ENCODE data around the gene MRPL49.
A peak's percentile ranks its signal among the peaks of the same experiment; 100 is the strongest.

MRPL49 gene

GRCh38 chr11:65087216-65087615 is 34.9 kb upstream of the MRPL49 start:
- Histone ChIP-seq H2BK15ac (replicated peaks; ENCODE audit: low read depth) (no peak overlapping the region), H4K5ac (ENCODE audit: low read length) (no peak overlapping the region), H3K9ac (ENCODE audit: low read length) (no peak overlapping the region), H3K36me3 (ENCODE audit: control insufficient read depth, insufficient read depth, low read length) (no peaks in the 10 kb centered on the region), H3K79me2 (ENCODE audit: control insufficient read depth, insufficient read depth, low read length) (peaks cover 14% of the 10 kb centered on the region), H2BK120ac (ENCODE audit: low read depth, low read length) (no peak overlapping the region), H2AK5ac (ENCODE audit: low read length) (no peak overlapping the region), H3K56ac (ENCODE audit: low read length) (no peak overlapping the region), H3K18ac (ENCODE audit: low read length) (no peak overlapping the region), H3K23ac (ENCODE audit: low read length) (no peak overlapping the region), H3K4me2 (ENCODE audit: low read length) (no peak overlapping the region), H3K79me1 (ENCODE audit: low read length) (peaks cover 16% of the 10 kb centered on the region), H3K27ac (ENCODE audit: low read depth, low read length) (no peak overlapping the region), H2BK5ac (ENCODE audit: low read length) (no peak overlapping the region), H4K8ac (ENCODE audit: low read depth, low read length) (no peak overlapping the region), H3K4ac (ENCODE audit: low read depth, low read length) (no peak overlapping the region), H3K27me3 (ENCODE audit: insufficient read depth, low read length, poor library complexity) (no peaks in the 10 kb centered on the region), H3K4me3 (ENCODE audit: low read length) (no peak overlapping the region), H3K4me1 (ENCODE audit: control insufficient read depth, low read depth, low read length) (peaks cover 2% of the 10 kb centered on the region)
- no CpG with 5 or more reads among the region's 11 CpGs for WGBS (ENCODE audit: extremely low coverage, insufficient coverage, low lambda C conversion rate)
- no peak for DNase-seq

- H3K23ac ChIP-seq (ENCODE audit: low read length), result no peak overlapping the region
- no peak overlapping the region for H4K5ac ChIP-seq (ENCODE audit: low read length)
- no CpG with 5 or more reads among the region's 15 CpGs for WGBS (ENCODE audit: extremely low coverage, insufficient coverage, low lambda C conversion rate)
- H3K27ac ChIP-seq (ENCODE audit: low read depth, low read length), result no peak overlapping the region
- H3K56ac ChIP-seq (ENCODE audit: low read length), result no peak overlapping the region
- no peak overlapping the region for H3K9ac ChIP-seq (ENCODE audit: low read length)
- DNase-seq, result no peak
- H3K4me1 ChIP-seq (ENCODE audit: control insufficient read depth, low read depth, low read length), result peaks cover 2% of the 10 kb centered on the region
- H2BK15ac ChIP-seq (replicated peaks; ENCODE audit: low read depth), result no peak overlapping the region
- H3K79me2 ChIP-seq (ENCODE audit: control insufficient read depth, insufficient read depth, low read length), result peaks cover 10% of the 10 kb centered on the region
- H2AK5ac ChIP-seq (ENCODE audit: low read length), result no peak overlapping the region
- no peak overlapping the region for H4K8ac ChIP-seq (ENCODE audit: low read depth, low read length)
- H3K27me3 ChIP-seq (ENCODE audit: insufficient read depth, low read length, poor library complexity), result no peaks in the 10 kb centered on the region
- no peak overlapping the region for H3K18ac ChIP-seq (ENCODE audit: low read length)
- no peak overlapping the region for H2BK5ac ChIP-seq (ENCODE audit: low read length)
- H3K4ac ChIP-seq (ENCODE audit: low read depth, low read length), result no peak overlapping the region
- no peak overlapping the region for H3K4me2 ChIP-seq (ENCODE audit: low read length)
- H3K36me3 ChIP-seq (ENCODE audit: control insufficient read depth, insufficient read depth, low read length), result no peaks in the 10 kb centered on the region
- H2BK120ac ChIP-seq (ENCODE audit: low read depth, low read length), result no peak overlapping the region
- H3K79me1 ChIP-seq (ENCODE audit: low read length), result peaks cover 14% of the 10 kb centered on the region
- no peak overlapping the region for H3K4me3 ChIP-seq (ENCODE audit: low read length)
Measured at GRCh38 chr11:65087827-65088226, 34.3 kb upstream of the MRPL49 start.

- no peaks in the 10 kb centered on the region for H3K27me3 ChIP-seq (ENCODE audit: insufficient read depth, low read length, poor library complexity)
- H2BK15ac ChIP-seq (replicated peaks; ENCODE audit: low read depth), result no peak overlapping the region
- no peak overlapping the region for H4K8ac ChIP-seq (ENCODE audit: low read depth, low read length)
- no peak overlapping the region for H3K4me2 ChIP-seq (ENCODE audit: low read length)
- no peak for DNase-seq
- H2BK5ac ChIP-seq (ENCODE audit: low read length), result no peak overlapping the region
- H3K4me3 ChIP-seq (ENCODE audit: low read length), result no peak overlapping the region
- H3K79me2 ChIP-seq (ENCODE audit: control insufficient read depth, insufficient read depth, low read length), result no peaks in the 10 kb centered on the region
- no peak overlapping the region for H3K4ac ChIP-seq (ENCODE audit: low read depth, low read length)
- H3K23ac ChIP-seq (ENCODE audit: low read length), result no peak overlapping the region
- no peaks in the 10 kb centered on the region for H3K4me1 ChIP-seq (ENCODE audit: control insufficient read depth, low read depth, low read length)
- H4K5ac ChIP-seq (ENCODE audit: low read length), result no peak overlapping the region
- no peak overlapping the region for H3K9ac ChIP-seq (ENCODE audit: low read length)
- H2BK120ac ChIP-seq (ENCODE audit: low read depth, low read length), result no peak overlapping the region
- H3K18ac ChIP-seq (ENCODE audit: low read length), result no peak overlapping the region
- H3K36me3 ChIP-seq (ENCODE audit: control insufficient read depth, insufficient read depth, low read length), result no peaks in the 10 kb centered on the region
- peaks cover 5% of the 10 kb centered on the region for H3K79me1 ChIP-seq (ENCODE audit: low read length)
- WGBS (ENCODE audit: extremely low coverage, insufficient coverage, low lambda C conversion rate), result no CpG with 5 or more reads among the region's 4 CpGs
- no peak overlapping the region for H3K27ac ChIP-seq (ENCODE audit: low read depth, low read length)
- no peak overlapping the region for H2AK5ac ChIP-seq (ENCODE audit: low read length)
- H3K56ac ChIP-seq (ENCODE audit: low read length), result no peak overlapping the region
Measured at GRCh38 chr11:65089621-65090020, 32.5 kb upstream of the MRPL49 start.

- WGBS (ENCODE audit: extremely low coverage, insufficient coverage, low lambda C conversion rate), result no CpG with 5 or more reads among the region's 4 CpGs
- Histone ChIP-seq H3K4me1 (ENCODE audit: control insufficient read depth, low read depth, low read length) (no peaks in the 10 kb centered on the region), H3K9ac (ENCODE audit: low read length) (no peak overlapping the region), H3K18ac (ENCODE audit: low read length) (no peak overlapping the region), H3K4ac (ENCODE audit: low read depth, low read length) (no peak overlapping the region), H3K79me1 (ENCODE audit: low read length) (no peaks in the 10 kb centered on the region), H4K5ac (ENCODE audit: low read length) (no peak overlapping the region), H3K4me2 (ENCODE audit: low read length) (no peak overlapping the region), H3K79me2 (ENCODE audit: control insufficient read depth, insufficient read depth, low read length) (no peaks in the 10 kb centered on the region), H2BK5ac (ENCODE audit: low read length) (no peak overlapping the region), H3K27me3 (ENCODE audit: insufficient read depth, low read length, poor library complexity) (no peaks in the 10 kb centered on the region), H3K23ac (ENCODE audit: low read length) (no peak overlapping the region), H3K27ac (ENCODE audit: low read depth, low read length) (no peak overlapping the region), H4K8ac (ENCODE audit: low read depth, low read length) (no peak overlapping the region), H3K4me3 (ENCODE audit: low read length) (no peak overlapping the region), H3K36me3 (ENCODE audit: control insufficient read depth, insufficient read depth, low read length) (no peaks in the 10 kb centered on the region), H3K56ac (ENCODE audit: low read length) (no peak overlapping the region), H2AK5ac (ENCODE audit: low read length) (no peak overlapping the region), H2BK15ac (replicated peaks; ENCODE audit: low read depth) (no peak overlapping the region), H2BK120ac (ENCODE audit: low read depth, low read length) (no peak overlapping the region)
- DNase-seq, result no peak
Measured at GRCh38 chr11:65090628-65091027, 31.5 kb upstream of the MRPL49 start.

DNA sequence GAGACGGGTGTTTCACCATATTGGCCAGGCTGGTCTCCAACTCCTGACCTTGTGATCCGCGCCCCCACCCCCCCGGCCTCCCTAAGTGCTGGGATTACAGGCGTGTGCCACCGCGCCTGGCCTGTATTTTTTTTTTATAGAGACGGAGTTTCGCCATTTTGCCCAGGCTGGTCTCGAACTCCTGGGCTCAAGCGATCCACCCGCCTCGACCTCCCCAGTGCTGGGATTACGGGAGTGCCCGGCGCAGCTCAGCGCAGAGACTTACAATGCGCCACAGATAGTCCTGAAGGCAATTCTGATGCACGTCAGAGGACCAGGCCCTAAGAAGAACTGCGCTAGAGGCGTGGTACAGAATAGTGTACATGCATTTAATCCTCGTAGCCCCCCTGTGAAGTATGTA is 26.7 kb upstream of the MRPL49 start:
- no peak overlapping the region for H2AK5ac ChIP-seq (ENCODE audit: low read length)
- H3K9ac ChIP-seq (ENCODE audit: low read length), result peak overlapping the region; percentile 27
- no peaks in the 10 kb centered on the region for H3K27me3 ChIP-seq (ENCODE audit: insufficient read depth, low read length, poor library complexity)
- no peak overlapping the region for H4K5ac ChIP-seq (ENCODE audit: low read length)
- H3K79me1 ChIP-seq (ENCODE audit: low read length), result peaks cover 5% of the 10 kb centered on the region
- DNase-seq, result no peak
- no peak overlapping the region for H3K4me2 ChIP-seq (ENCODE audit: low read length)
- H4K8ac ChIP-seq (ENCODE audit: low read depth, low read length), result peak overlapping the region; percentile 95
- H3K36me3 ChIP-seq (ENCODE audit: control insufficient read depth, insufficient read depth, low read length), result peaks cover 2% of the 10 kb centered on the region
- H3K79me2 ChIP-seq (ENCODE audit: control insufficient read depth, insufficient read depth, low read length), result peaks cover 3% of the 10 kb centered on the region
- H3K27ac ChIP-seq (ENCODE audit: low read depth, low read length), result no peak overlapping the region
- no peak overlapping the region for H2BK15ac ChIP-seq (replicated peaks; ENCODE audit: low read depth)
- H3K18ac ChIP-seq (ENCODE audit: low read length), result no peak overlapping the region
- H3K4me1 ChIP-seq (ENCODE audit: control insufficient read depth, low read depth, low read length), result peaks cover 3% of the 10 kb centered on the region
- H3K4ac ChIP-seq (ENCODE audit: low read depth, low read length), result peak overlapping the region; percentile 8
- H3K56ac ChIP-seq (ENCODE audit: low read length), result peak overlapping the region; percentile 47
- H2BK5ac ChIP-seq (ENCODE audit: low read length), result no peak overlapping the region
- H3K23ac ChIP-seq (ENCODE audit: low read length), result no peak overlapping the region
- H2BK120ac ChIP-seq (ENCODE audit: low read depth, low read length), result no peak overlapping the region
- no peak overlapping the region for H3K4me3 ChIP-seq (ENCODE audit: low read length)
- WGBS (ENCODE audit: extremely low coverage, insufficient coverage, low lambda C conversion rate), result no CpG with 5 or more reads among the region's 22 CpGs

Measured in mesendoderm (in vitro differentiated cells).